ENCODE data around the gene THNSL1.

GRCh38 chr10:25056726-25057125, 40.3 kb downstream of the THNSL1 start:
- no peak for TF ChIP-seq CTCF (IDR thresholded peaks at IDR 0.05; ENCODE audit: low read depth, low read length, poor library complexity, severe bottlenecking)
- no peak for TF ChIP-seq EZH2phosphoT487 (IDR thresholded peaks at IDR 0.05; ENCODE audit: borderline replicate concordance, low read length)

All from DOHH2 (cell line).